C1 segment of cervical spinal cord (tissue), 14 donors: ENCODE measurements around the gene SEMG1.

Experiments used
- DNase-seq, 14 donors: peaks; one replicate each; lab custom pipeline; 2025; lab: John Stamatoyannopoulos, UW

The SEMG1 gene

DNA sequence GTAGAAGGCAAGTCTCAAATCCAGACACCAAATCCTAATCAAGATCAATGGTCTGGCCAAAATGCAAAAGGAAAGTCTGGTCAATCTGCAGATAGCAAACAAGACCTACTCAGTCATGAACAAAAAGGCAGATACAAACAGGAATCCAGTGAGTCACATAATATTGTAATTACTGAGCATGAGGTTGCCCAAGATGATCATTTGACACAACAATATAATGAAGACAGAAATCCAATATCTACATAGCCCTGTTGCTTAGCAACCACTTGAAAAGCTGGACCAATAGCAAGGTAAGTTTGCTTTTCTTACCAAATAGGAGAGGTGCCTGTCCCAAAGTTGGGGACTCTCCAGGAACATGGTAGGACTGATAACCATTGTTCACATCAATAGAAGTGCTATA, 16.3 kb downstream of the SEMG1 start:
- DNase-seq, result no peak

DNA sequence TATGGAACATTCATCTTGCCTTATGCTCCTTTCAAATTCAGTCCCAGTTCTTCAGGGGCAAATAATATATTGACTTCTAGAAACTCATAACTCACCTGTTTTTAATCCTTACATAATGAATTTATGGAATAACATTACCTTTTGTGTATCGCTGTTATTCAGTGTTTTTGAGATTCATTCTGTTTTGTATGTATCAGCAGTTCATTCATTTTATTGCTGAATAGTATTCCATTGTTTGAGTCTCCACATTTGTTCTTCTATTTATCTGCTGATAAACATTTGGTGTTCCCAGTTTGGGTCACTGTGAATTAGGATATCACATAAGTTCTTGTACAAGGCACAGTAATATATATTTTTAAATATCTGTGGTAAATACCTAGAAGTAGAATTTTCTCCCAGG, 19.5 kb downstream of the SEMG1 start:
- no peak for DNase-seq

DNA sequence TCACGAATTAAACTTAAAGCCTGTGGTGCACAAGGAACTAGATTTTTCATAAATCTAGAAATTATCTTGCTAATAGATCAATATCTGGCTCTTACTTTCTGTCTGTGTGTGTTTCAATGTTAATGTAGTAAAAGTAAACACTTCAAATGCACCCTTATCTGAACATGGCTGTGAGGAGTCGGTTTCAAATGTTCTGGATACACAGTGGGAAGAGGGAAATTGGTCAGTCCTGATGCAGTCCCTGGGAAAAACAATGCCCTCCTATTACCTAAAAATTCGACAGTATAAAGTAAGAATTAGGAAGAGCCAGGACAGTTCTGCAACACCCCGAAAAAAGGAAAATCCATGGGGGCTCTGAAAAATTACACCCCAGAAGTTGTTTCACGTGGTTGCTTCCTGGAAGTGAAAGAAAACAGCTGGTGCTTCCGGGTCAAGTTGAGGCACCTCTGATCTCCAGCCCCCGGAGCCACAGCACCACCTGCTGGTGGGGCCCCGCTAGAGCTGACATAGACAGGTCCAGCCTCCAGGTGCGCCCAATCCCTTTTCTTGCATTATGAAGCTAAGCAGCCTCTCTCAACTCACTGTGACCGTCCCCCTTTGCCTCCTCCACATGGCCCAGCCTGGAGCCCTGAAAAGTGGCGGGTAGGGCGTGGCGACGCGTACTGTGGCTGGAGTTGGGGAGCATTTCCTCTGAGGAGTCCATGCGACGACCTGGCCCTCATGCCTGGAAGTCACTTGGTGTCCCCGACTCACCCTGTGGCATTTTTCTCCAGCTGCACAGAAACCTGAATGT, 22.6 kb downstream of the SEMG1 start:
- DNase-seq, result no peak

DNA sequence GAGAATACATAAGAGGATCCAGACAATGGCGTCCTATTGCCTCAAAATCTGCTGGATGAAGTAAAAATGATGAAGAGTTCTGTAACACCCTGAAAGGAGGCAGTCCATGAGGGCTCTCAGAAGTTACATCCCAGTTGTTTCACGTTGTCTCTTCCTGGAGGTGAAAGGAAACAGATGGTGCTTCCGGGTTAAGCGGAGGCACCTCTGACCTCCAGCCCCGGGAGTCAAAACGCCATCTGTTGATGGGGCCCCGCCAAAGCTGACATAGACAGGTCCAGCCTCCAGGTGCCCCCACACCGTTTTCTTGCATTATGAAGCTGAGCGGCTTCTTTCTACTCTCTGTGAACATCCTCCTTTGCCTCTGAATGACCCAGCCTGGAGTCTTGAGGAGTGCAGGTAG, 23.8 kb downstream of the SEMG1 start:
- DNase-seq, result no peak

GRCh38 chr20:45235995-45236394, 29.2 kb downstream of the SEMG1 start:
- DNase-seq, result no peak

DNA sequence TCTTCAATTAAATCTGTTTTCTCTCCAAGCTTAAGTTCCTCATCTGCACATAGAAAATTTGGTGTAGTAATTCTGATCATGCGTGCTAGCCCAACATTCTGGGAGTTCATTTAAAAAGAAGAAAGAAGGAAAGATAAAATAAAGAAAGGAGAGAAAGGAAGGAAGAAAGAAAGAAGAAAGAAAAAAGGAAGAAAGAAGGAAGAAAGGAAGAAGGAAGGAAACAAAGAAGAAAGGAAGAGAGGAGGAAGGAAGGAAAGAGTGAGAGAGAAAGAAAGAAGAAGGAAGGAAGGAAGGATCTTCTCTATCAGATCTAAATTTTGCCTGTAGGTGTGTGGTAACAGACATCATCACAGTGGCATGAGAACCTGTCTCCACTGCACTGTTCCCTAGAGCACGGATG, 31.3 kb downstream of the SEMG1 start:
- no peak for DNase-seq

DNA sequence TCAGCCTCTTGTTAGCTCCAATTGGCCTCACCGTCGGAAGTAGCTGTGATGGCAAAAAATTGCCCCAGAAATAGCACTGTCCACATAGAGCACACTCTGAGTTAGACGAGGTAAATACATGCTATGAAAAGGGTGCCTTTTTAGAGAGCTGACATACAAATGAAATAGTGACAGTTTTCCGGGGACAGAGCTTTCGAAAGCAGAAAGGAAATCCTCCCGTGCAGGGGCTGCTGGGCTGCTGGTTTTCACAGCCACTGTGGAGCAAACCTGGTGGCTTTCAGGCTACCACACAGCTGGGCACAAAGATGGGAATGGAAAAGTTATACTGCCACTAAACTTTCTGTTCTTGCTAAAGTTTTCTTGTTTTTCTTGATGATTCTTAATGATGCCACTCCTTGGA, 39.3 kb downstream of the SEMG1 start:
- DNase-seq, result no peak

DNA sequence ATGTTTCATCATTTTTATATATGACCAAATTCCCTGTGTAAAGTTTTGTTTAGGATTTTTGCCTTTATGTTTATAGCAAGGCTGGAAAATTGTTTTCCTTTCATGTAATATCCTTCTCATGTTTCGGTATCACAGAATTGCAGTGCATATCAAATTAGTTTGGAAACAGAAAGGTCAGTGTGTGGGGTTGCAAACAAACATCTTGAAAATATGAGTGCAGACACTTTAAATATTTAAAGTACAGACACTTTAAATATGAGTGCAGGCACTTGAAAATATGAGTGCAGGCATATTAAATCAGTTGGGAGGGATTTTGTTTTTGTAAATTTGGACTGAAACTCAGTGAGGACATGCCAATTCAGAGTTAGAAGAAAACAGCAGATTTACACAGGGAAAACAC, 41.0 kb downstream of the SEMG1 start:
- DNase-seq, result no peak

DNA sequence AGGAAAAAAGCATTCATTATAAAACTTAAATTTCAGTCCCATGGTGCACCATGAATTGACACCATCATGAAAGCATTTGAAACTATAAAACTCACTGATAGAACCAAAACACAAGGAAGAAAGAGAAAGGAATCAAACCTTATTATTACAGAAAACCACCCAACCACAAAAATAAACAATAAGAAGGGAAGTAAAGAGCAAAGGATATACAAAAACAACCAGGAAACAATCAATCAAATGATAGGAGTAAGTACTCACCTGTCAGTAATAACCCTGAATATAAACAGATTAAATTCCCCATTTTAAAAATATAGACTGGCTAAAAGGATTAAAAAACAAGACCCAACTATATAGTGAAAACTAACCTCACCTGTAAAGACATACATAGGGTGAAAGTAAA, 41.8 kb downstream of the SEMG1 start:
- no peak for DNase-seq

DNA sequence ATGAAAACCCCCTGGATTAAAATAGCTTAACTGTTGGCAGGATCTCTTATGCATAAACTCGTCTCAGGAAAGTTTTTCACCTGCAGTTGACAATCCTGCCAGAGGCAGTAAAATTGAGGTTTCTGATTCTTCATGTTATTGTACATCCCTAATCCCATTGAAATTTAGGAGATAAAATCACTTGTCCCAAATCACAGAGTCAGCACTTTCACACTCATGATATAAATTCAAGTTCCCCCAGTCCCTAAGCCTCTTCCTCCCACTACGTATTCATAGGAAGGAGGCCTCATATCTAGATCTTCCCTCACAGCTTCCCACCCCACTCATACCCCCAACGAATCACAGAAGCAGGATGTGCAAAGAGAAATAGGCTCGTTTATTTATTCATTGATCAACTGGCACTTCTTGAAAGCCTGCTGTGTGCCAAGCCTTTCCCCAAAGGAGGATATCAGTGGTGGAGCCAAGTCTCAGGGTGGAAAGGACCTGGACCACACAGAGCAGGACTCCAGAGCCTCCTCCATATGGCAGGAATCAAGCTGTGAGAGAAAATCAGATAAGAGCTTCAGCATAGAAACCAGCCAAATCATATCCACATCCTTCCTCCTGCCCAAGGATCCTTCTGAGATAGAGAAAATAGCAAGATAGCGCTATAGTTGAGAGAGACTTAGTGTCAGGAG, 45.2 kb downstream of the SEMG1 start:
- no peak for DNase-seq

GRCh38 chr20:45253261-45253660, 46.4 kb downstream of the SEMG1 start:
- no peak for DNase-seq

DNA sequence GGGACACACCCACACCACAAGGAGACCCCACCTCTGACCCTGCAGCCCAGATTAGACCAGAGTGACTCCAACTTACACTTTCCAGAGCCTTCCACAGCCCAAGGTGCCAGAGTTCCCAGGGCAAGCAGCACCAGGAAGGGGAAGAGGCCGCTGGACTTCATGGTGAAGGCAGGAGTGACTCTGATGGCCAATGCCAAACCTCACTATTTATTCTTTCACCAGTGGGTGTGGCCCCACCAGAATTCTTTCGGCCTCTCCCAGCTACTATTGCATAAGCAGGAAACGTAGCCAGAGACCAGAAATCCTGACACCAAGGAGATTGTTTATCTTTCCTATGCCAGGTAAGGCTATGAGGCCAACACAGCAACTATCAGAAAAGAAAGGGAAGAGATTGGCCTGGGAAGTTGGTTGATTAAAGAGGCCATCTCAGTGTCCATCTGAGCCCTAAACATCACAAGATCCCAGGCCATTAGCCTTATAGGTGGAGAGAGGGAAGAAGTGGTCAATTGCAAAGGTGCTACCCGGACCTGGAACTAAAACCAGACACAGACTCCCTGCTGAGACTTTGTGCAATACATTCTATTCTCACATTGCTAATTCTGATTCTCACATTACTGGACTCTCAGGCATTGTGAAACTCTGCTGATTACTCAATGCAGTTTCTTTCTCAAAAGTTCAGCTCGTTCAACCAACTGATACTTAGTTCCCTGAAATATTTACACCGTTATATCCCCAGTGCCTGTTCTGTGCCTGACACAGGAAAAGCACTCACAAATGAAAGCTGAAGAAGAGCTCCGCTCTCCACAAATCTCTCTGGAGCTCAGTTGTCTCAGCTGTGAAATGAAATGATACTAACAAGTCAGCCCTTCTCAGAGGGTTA, 47.8 kb downstream of the SEMG1 start, which contains the start of gene SLPI:
Gene SLPI, minus strand, starts transcription at position 182 of the 880 bp plus-strand sequence. Its CDS starts 21 bp downstream, at position 161.
- DNase-seq, result peak in 1 of 14 donors; percentile 3

- DNase-seq, result no peak
These were observed 50.3 kb downstream of the SEMG1 start for GRCh38 chr20:45257161-45257560.

GRCh38 chr20:45257711-45258110, 50.9 kb downstream of the SEMG1 start:
- DNase-seq, result no peak

- DNase-seq, result no peak
These were observed 51.4 kb downstream of the SEMG1 start for GRCh38 chr20:45258259-45258658.

- no peak for DNase-seq
These were observed 51.8 kb downstream of the SEMG1 start for GRCh38 chr20:45258664-45259063.
